HG02588 (cell line): ENCODE measurements around the gene SLC35F6.
"Not testable (repeated sequence)": the region's sequence is repeated elsewhere in the genome, so short reads cannot be mapped to it uniquely, and the experiment has no call there.

Experiments
- ATAC-seq: cut with Tn5 transposase; IDR thresholded peaks from one replicate; pipeline ENCODE4 v1.9.1; 2021; ENCODE audit warnings: mild to moderate bottlenecking, moderate library complexity; ENCODE audit not compliant: unreplicated experiment

The SLC35F6 gene

DNA sequence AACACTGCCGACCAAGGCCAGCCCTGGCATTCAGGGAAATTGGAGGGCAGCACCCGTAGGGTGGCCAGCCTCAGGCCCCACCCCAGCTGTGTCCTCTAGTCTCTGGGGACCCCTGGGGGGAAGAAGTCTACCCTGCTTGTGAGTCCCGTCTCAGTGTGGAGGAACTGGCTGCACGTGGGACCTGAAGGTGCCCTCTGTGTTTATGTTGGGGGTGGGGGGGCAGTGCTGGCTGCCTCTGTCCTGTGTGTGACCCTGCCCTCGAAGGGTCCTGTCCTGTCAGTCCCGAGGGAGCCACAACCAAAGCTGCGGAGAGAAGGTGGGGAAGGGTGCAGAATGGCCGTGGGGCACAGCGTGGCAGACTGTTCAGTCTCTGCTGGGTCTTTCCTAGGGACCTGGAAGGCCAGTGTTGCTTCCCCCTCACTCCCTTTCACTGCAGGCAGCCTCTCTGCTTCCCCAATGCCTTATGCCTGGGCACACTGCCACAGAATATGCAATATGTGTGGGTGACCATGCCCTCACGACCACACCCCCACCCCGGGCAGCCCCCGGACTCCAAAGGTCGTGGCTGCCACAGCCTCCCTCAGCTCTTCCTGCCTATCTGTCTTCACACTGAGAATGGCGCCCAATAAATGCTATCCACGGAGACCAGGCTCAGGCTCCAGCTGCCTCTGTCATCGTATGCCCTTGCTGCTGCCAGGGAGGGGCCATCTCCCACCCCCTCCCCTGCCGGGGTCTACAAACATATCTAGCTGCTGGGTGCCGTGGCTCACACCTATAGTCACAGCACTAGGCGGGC lies 33.3 kb upstream of the SLC35F6 start:
- no peak for ATAC-seq

DNA sequence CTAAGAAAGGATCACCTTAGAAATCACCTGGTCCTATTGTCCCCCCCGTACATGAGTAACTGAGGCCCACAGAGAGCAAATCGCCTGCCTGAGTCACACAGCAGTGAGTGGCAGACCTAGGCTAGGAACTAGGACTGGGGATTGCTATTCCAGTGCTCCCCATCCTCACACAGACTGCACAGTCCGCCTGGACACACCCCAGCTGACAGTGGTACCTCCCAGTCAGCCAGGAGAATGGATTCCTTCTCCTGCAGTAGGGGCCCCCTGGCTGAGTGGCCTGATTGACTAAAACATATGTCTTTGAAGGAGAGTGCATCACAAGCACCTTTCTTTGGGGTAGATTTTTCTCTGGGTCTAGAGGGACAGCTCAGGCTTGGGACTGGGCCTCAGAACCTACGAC lies 32.4 kb upstream of the SLC35F6 start:
- no peak for ATAC-seq

DNA sequence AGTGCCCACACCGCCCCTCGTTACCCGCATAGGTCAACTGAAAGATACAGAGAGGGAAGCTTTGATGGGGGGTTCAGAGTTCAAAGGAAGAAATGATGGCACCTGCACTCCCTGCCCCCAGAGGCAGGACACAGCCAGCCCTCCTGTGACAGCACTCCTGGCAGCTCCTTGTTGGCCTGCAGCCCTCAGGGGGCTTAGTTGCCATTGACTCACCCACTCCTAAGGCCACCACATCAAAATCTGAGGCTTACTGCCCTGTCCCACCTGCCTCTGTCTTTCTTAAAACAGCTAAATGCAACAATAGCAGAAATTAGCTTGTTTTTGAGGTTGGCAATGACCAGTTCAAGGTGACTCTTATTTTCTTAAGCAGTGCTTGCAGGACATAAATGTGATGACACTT lies 31.6 kb upstream of the SLC35F6 start:
- no peak for ATAC-seq

DNA sequence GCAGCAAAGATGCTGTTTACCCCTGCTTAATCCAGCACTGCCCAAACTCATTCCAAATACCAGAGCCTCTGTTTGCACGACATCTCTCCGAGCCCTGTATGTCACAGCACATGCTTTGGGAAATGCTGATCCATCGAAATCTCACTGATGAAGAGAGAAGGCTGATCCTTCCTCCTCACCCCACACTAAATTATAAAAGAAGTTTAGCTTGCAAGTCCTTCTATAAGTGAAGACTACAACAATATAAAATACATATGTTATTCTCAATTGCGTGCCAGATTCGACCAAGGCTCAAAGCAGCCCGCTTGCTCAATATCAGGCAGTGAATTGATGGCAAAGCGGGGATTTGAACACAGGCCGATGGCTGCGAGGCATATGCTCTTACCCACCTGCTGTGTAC lies 30.7 kb upstream of the SLC35F6 start:
- no peak for ATAC-seq

DNA sequence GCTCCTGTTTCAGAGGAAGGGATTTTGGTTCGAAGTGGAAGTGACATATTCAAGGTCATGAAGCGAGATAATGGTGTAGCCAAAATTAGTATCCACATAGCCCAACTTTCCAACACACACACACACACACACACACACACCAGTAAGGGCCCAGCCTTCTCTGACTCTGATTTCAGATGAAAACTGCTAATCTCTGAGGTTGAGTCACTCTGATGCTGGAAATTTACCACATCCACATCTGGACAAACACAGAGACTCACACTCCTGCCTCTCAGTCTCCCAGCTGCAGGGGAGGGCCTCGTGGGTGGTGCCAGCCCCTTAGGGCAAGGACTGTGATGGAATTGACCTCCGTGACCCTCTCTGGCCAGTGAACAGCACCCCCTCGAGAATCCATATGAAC lies 29.0 kb upstream of the SLC35F6 start:
- ATAC-seq: no peak

DNA sequence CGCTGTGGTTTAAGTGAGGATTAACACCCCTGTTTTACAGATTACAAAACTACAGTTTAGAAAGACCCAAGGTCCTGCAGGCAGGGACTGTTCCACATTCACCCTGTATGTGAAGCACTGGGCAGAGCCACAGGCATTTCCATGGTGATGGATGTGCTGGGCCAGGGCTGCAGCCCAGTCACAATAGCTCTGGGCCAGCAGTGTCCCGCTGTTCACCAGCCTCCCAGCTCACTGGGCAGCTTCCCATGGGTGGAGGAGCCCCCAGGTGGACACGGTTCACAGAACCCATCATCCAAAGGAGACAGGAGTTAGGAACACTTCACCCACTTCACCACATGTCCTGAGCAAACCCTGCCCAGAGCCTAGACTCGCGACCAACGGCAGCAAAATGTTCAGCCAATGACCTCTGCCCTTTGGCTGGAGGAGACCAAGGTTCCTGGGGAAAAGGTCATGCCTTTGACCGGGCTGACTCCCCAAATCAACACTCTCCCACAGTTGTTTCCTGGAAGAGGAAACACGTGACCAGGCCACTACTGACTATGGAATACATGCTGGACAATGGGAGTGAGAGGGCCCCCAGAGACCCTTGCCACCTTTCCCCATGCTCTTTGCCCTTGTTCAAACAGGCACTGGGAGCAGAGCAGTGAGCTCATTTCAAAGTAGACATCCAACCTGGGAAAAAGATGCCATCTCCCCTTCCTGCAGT lies 28.0 kb upstream of the SLC35F6 start:
- ATAC-seq: no peak

DNA sequence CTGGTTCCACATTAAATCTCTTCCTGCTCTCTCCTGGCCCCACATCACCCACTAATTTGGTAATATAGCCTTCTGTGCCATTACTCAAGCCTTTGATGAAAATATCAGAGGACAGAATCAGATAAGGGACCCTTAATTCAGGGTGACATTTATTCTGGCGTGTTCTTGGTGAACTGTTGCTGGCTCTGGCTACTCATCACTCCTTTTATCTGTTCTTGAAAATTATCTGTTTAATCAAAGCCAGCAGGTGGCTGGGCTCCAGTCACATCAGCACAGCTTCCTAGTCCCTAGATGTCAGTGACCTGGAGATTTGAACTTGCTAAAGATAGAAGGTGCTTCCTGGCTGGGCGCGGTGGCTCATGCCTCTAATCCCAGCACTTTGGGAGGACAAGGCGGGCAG lies 26.9 kb upstream of the SLC35F6 start:
- ATAC-seq: no peak

DNA sequence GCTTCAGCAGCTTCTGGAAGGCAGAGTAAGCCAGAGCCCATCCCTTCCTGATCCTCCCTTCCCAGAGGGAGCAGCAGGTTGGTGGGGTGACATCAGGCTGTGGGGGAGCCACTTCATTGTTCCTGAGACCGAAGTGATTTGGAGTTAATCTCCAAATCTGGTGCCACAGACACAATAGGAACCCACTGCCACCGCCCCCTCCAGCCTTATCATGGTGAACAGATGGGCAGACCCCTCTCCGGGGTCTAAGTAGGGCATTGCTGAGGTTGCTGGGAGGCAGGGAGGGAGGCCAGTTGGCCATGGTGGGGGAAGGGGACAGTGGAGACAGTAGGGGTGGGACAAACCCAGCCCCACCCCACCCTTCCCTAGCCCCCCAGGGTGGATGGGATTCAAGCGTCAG lies 25.6 kb upstream of the SLC35F6 start:
- ATAC-seq: no peak

DNA sequence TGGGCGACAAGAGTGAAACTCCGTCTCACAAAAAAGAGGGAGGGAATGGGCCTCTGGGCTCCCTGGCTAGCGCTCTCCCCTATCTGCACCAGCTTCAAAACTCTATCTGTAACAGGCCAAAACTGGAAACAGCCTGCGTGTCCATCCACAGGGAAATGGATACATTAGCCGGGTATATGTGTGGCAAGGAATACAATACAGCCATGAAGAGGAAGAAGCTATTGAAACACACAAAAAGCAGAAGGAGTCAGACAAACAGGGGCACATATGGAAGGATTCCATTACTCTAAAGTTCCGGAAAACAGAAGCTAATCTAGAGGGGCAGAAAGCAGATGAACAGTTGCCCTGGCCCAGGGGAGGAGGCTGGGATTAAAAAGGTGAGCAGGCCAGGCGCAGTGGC lies 24.6 kb upstream of the SLC35F6 start:
- ATAC-seq: no peak

DNA sequence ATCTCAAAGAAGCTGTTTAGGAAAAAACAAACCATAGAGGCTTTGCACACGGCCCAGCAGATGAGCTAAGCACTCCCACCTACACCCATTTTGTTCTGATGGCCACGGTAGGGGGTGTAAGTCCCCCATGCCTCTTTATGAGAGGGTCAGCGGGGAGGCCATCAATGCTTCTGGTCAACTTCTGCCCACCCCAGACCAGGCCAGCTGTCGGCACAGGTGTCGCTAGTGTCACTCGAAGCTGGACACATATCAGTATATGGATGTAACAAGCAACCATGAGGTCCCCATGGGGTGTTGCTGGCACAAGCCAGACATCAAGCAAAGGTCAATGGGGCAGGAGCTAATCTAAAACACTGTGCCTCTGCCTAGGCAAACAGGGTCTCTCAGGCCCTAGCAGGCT lies 23.7 kb upstream of the SLC35F6 start:
- ATAC-seq: no peak

DNA sequence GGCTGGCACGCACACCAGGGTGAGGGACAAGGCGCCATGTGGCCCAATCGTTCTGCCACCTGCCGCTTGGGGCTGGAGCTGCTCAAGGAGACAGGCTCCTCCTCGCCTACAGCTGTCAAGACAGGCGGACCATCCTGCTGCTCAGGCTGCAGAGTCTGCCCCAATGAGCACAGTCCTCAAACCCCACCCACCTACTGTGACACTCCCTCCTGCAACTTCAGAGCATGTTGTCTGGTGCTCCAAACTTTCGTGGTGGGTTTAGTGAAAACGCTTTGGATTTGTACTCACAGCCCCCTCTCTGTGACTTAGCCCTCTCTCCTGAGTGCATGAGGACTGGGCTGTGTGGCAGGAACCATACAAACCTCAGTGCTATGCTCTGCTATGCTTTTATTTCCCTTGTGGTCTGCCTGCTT lies 23.2 kb upstream of the SLC35F6 start:
- no peak for ATAC-seq

DNA sequence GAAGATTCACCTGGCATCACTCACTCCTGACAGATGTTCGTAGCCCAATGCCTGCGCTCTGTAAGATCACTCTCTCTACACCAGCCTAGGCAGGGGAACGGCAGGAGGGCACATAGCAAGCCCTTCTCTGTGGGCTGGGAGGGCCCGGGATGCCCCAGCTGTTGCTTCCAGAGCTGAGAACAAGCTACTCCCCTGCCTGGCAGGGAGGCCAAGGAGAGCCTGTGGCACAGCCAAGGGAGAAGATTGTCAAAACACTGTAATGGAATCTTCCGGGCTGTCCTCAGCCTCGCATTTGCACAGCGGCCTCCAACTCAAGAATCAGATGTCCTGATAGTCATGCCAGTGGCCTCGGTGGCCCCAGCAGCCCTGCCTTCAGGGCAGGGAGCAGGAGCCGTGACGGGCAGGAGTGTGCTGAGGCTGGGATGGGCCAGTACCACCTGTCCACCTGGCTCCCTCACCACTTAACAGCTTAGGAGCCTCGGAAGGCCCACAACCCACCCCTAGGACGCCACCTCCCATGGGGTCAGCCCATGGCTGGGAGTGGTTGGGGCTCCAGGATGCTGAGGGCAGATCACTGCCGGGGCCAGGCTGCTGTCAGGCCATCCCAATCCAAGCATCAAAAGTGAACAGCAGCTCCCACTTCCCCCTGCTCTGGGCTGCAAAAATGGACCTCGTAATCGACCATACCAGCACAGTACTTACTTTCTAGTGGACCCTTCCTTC lies 21.9 kb upstream of the SLC35F6 start:
- ATAC-seq: no peak

DNA sequence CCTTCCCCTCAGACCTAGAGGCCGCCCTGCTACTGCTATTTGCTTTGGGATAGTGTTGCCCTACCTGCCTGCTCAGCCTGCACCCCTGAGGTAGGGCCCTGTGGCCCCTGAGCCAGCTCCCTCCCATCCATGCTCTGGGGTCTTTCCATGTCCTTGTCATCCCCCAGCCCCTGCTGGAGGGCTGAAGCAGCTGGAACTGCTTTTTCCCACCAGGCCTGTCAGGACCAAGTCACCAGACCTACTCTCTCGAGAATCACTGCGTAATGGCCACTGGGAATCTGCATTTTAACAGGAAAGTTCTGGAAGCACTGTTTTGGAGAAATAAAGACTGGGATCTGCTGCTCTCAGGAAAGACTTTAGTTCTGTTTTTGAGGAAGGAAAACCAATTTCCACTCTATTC lies 20.2 kb upstream of the SLC35F6 start:
- no peak for ATAC-seq

DNA sequence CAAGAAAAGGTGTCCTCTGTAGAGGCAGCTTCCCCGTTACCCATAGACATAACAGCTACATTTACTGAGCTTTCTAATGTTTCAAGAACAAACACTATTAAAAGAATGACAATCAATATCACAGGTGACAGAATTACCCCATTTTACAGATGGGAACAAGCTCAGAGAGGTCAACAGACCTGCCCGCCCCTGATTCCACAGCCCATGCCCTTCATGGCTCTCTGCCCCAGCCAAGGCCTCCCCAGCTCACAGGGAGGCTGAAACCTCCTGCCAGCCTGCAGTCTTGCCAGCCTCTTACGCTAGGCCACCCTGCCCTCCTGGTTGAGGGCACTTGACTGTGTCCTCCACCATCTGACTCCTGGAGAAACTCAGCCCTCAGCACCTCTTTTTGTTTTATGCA lies 19.1 kb upstream of the SLC35F6 start:
- ATAC-seq: no peak

DNA sequence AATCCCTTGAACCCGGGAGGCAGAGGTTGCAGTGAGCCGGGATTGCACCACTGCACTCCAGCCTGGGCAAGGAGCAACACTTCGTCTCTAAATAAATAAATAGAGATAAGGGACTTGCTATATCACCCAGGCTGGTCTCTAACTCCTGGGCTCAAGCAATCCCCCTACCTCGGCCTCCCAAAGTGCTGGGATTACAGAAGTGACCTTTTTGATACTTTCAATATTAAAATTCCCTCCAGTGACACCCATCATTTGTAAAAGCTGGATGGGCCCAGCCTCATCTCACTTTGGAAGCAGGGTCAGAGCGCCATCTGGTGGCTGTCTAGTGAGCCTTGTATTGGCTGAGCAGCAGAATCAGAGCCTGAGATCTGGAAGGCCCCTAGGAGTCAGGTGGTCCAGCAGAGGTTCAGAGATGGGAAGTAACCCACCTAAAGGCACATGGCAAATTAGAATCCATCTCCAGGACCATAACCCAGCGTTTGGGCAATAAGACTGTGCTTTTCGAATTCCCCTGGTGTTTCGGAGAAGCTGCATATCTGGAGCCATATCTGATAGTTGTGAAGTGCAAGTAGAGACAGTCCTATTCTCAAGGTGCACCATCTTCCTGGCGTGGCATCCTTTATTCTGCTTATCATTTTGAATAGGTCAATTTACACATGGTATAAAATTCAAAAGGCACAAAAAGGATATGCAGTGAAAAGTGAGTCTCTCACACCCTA lies 18.3 kb upstream of the SLC35F6 start:
- ATAC-seq: no peak

DNA sequence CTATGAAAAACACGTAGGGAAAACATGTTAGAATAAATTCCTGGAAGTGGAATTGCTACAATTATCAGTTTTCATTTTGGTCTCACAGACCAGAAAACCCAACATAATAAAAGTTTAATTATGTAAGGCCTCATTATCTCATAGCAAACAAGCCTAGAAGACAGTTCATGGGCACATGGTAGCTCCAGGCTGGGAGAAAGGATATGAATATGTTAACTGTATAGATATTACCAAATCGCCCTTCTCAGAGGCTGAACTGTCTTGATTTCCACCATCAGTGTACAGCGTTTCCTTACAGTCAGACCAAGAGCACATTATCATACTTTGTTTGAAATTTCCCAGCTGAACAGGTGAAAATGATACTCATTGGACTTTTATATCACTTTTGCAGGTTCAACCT lies 17.1 kb upstream of the SLC35F6 start:
- ATAC-seq: no peak

DNA sequence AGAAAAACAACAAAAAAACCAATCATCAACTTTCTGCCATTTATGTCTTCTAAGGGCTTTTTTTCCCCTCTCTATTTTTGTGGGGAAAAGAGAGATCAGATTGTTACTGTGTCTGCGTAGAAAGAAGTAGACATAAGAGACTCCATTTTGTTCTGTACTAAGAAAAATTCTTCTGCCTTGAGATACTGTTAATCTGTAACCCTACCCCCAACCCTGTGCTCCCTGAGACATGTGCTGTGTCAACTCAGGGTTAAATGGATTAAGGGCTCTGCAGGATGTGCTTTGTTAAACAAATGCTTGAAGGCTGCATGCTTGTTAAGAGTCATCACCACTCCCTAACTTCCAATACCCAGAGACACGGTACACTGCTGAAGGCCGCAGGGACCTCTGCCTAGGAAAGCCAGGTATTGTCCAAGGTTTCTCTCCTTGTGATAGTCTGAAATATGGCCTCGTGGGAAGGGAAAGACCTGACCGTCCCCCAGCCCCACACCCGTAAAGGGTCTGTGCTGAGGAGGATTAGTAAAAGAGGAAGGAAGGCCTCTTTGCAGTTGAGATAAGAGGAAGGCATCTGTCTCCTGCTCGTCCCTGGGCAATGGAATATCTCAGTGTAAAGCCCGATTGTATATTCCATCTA lies 14.2 kb upstream of the SLC35F6 start:
- not testable (repeated sequence) for ATAC-seq

DNA sequence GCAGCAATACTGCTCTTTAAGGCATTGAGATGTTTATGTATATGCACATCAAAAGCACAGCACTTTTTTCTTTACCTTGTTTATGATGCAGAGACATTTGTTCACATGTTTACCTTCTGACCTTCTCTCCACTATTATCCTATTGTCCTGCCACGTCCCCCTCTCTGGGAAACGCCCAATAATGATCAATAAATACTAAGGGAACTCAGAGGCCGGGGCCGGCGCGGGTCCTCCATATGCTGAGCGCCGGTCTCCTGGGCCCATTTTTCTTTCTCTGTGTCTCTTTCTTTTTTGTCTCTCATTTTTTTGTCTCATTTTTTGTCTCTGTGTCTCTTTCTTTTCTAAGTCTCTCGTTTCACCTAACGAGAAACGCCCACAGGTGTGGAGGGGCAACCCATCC lies 13.6 kb upstream of the SLC35F6 start:
- not testable (repeated sequence) for ATAC-seq

DNA sequence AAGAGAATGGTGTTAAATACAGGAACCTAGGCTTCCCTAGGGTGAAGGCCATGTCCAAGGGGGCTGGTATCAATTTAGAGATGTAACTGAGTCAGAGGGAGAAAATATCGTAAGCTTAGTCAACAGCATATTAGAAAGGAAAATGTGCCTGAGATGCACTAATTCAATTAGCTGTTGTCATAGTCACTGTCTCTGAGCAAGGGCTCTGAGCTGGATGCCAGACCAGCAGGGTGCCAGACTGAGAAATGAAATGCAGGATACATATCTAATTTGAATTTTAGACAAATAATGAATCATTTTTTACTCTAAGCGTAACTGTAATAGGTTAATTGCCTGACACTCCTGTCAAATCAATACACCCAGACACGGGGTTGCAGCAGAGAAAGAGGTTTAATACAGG lies 11.4 kb upstream of the SLC35F6 start:
- ATAC-seq: no peak

DNA sequence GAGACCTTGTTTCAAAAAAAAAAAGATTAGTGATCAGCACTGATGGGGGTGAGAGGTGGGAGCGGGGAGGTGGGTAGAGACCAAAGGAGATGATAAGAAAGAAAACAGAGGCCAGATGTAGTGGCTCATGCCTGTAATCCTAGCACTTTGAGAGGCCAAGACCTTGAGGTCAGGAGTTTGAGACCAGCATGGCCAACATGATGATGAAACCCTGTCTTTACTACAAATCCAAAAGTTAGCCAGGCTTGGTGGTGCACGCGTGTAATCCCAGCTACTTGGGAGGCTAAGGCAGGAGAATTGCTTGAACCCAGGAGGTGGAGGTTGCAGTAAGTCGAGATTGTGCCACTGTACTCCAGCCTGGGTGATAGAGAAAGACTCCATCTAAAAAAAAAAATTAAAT lies 9.5 kb upstream of the SLC35F6 start:
- no peak for ATAC-seq
